Pancreas (tissue), 10 donors: ENCODE measurements around the gene UBTD2. TPM values are rescaled to one million over a fixed set of nuclear protein-coding genes. Genes with fewer than 3 reads are reported as not detected.

Experiments
- ATAC-seq, 4 donors: fragments of 200-7000 bp; cut with Tn5 transposase; one replicate each; pipeline versions ENCODE4 v1.8.0 to v1.9.1; 2020; ENCODE audit warnings: mild to moderate bottlenecking in 4 of 4, moderate library complexity in 4 of 4
- DNase-seq, 6 donors: peaks; one replicate each; pipeline ENCODE4 v3.0.0-alpha.2; 2020
- FAIRE-seq: peaks from 2 replicates; lab custom pipeline; 2012; peaks lifted over from hg19 to GRCh38; lab: Jason Lieb, UNC
- H3K27ac ChIP-seq, 4 donors: fragments of 200-600 bp; sonication (generic); 1 replicate in 3 of 4; 2 replicates in 1 of 4; pipeline versions ENCODE4 v1.5.0 to v1.8.0; 2020
- H3K27me3 ChIP-seq, 4 donors: fragments of 200-600 bp; one replicate each; pipeline ENCODE4 v1.8.0; 2021
- H3K36me3 ChIP-seq, 3 donors: fragments of 200-600 bp; sonication (generic) in 1 of 3; one replicate each; pipeline versions ENCODE4 v1.5.0 to v1.8.0; 2020 to 2021
- H3K4me1 ChIP-seq, 3 donors: fragments of 200-600 bp; one replicate each; pipeline ENCODE4 v1.8.0; 2021
- H3K4me3 ChIP-seq, 4 donors: fragments of 200-600 bp; sonication (generic) in 2 of 4; one replicate each; pipeline versions ENCODE4 v1.5.0 to v1.8.0; 2020 to 2021
- H3K9me3 ChIP-seq, 4 donors: fragments of 200-600 bp; one replicate each; pipeline ENCODE4 v1.8.0; 2021
- WGBS, 2 donors: extraction: QIAGEN DNeasy Blood & Tissue Kit; methylation state at CpG; one replicate each; pipeline ENCODE4 v1.1.7; 2013; 5-methylcytosine and 5-hydroxymethylcytosine counted together
- intact Hi-C, 3 donors: fragments of 100-400 bp; cut with DNase I; formaldehyde crosslinking; loops; one replicate each; pipeline versions ENCODE4 v1.11.1 to v1.14.2; 2022
- polyA plus RNA-seq, 2 donors: library from polyadenylated mRNA; stranded (reverse); fragments of 200-250 nt; gene quantifications; one replicate each; pipeline ENCODE4 v1.2.3, GENCODE V29; 2013
- total RNA-seq, 6 donors: library from RNA; stranded (reverse); fragmentation: NEBNext Ultra II Directional in 4 of 6; extraction: Animal tissue kit (Norgen Biotek cat#: 25700) in 4 of 6; gene quantifications; one replicate each; pipeline versions ENCODE4 v1.2.1 to v1.2.4, GENCODE V29; 2021 to 2023
- TF ChIP-seq, protein P1 (sequence below), 4 donors: fragments of 200-600 bp; sonication (generic) in 3 of 4; IDR thresholded peaks; one replicate each; pipeline versions ENCODE4 v1.5.0 to v1.8.0; 2021; ENCODE audit warnings: antibody characterized with exemption in 4 of 4
- donor health status: healthy with polysubstance abuse.
- donor health status: DM: no; HTN: no; CAD: no; lungs with moderate emphysema.
- donor health status: DM: no; HTN: no; CAD: no.
- donor health status: control.
- donor health status: control.
- donor health status: Bipolar disorder and iron deficiency.
- donor health status: DM: yes; HTN: yes; CAD: no.
- donor health status: DM: no; HTN: no; CAD: no.
- donor health status: DM: no; HTN: no; CAD: no.
- donor health status: DM: yes; HTN: yes; CAD: no.

UBTD2 gene
- total and polyA plus RNA-seq, 8 donors, result 4.5 to 12.9 (median 6.9) TPM

DNA sequence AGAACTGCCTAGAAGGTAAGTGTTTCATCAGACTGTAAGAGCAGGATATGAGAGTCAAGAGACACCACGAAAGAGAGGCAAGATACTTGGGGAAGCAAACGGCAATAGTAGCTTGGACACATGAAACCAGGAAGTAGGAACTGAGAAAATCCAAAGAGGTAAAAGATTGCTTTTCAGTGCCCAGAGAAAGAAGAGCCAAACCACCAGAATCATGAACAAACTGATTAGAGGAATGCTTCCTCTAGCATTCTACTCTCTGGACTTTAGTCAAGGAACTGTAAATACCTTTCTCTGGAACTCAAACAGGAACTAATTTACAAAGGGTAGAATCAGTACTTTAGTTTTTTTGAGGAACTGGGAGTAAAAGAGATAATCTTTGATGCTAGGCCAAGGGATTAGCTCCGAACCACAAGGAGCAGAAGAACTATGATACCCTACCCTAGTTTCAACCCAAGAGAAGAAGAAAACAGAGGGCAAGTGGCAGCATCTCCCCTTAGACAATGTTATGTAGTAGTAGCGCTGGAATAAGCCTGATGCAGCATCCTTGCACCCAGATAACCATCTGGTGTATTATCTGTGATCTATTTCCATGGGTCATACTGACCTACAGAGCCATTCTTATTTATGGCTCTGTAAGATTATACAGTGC, 48.3 kb downstream of the UBTD2 start:
- DNase-seq (no peak), FAIRE-seq (no peak), ATAC-seq (peak; percentile 58 to 78 (median 74))
- H3K4me1 ChIP-seq, result peaks cover 12 to 27% (median 14%) of the 10 kb centered on the region in 3 donors
- no peak overlapping the region for H3K4me3 ChIP-seq
- H3K27me3 ChIP-seq, result no peaks in the 10 kb centered on the region
- TF ChIP-seq, protein P1, sequence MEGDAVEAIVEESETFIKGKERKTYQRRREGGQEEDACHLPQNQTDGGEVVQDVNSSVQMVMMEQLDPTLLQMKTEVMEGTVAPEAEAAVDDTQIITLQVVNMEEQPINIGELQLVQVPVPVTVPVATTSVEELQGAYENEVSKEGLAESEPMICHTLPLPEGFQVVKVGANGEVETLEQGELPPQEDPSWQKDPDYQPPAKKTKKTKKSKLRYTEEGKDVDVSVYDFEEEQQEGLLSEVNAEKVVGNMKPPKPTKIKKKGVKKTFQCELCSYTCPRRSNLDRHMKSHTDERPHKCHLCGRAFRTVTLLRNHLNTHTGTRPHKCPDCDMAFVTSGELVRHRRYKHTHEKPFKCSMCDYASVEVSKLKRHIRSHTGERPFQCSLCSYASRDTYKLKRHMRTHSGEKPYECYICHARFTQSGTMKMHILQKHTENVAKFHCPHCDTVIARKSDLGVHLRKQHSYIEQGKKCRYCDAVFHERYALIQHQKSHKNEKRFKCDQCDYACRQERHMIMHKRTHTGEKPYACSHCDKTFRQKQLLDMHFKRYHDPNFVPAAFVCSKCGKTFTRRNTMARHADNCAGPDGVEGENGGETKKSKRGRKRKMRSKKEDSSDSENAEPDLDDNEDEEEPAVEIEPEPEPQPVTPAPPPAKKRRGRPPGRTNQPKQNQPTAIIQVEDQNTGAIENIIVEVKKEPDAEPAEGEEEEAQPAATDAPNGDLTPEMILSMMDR (IDR thresholded peaks at IDR 0.05), result no peak
- intact Hi-C loops, result no loop called here
- 45 to 52% methylated on average over 4 of the region's 4 CpGs for WGBS, 2 donors
- peak overlapping the region in 3 of 4 donors; percentile 35 to 59 (median 55) for H3K27ac ChIP-seq
- peaks cover 0 to 11% (median 0%) of the 10 kb centered on the region in 3 donors for H3K36me3 ChIP-seq
- H3K9me3 ChIP-seq, result no peaks in the 10 kb centered on the region

DNA sequence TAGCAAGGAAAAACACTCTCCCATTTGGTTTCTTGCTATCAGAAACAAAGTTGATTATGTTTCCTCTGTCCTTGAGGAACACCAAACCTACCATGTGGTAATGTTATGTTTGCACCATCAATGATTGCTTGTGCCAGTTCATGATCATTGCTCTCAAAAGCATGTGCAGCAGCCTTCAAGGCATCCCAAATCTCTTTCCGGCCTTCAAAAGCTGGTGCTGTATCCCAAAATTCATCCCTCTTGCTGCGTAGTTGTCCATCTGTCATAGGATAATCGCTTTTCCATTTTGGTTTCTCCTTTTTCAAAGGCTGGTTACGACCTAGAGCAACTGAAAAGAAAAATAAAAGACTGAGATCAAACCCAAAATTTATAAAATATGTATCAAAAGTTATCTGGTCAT, 49.5 kb downstream of the UBTD2 start:
- TF ChIP-seq, protein P1 (IDR thresholded peaks at IDR 0.05), result no peak
- no peak overlapping the region for H3K27ac ChIP-seq
- peaks cover 0 to 11% (median 0%) of the 10 kb centered on the region in 3 donors for H3K36me3 ChIP-seq
- peaks cover 12 to 27% (median 14%) of the 10 kb centered on the region in 3 donors for H3K4me1 ChIP-seq
- DNase-seq (no peak), FAIRE-seq (no peak), ATAC-seq (no peak)
- 95 to 97% methylated on average over 4 of the region's 4 CpGs for WGBS, 2 donors
- no peak overlapping the region for H3K4me3 ChIP-seq
- intact Hi-C loops, result no loop called here
- no peaks in the 10 kb centered on the region for H3K27me3 ChIP-seq
- H3K9me3 ChIP-seq, result no peaks in the 10 kb centered on the region

DNA sequence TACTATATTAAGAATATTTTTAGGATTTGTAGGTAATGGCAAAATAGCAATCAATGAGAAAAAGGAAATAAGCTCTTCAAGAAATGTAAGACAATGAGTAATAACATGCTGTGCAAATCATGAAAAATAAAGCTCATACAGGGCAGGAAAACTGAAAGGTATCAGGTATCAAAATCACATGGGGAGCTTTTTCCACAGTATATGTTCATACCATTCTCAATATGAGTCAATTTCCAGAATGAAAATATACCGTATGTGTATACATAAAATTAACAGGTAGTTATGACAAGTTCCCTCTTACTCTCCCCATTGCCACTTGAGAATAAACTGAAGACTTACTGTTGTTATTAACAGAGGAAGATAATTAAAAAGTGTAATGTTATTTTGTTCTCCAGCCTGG, 53.7 kb downstream of the UBTD2 start:
- peaks cover 0 to 11% (median 0%) of the 10 kb centered on the region in 3 donors for H3K36me3 ChIP-seq
- H3K4me3 ChIP-seq, result no peak overlapping the region
- H3K27ac ChIP-seq, result no peak overlapping the region
- no peaks in the 10 kb centered on the region for H3K27me3 ChIP-seq
- H3K4me1 ChIP-seq, result peaks cover 0 to 2% (median 0%) of the 10 kb centered on the region in 3 donors
- intact Hi-C loops, result no loop called here
- 93 to 98% methylated on average over 1 of the region's 1 CpG for WGBS, 2 donors
- H3K9me3 ChIP-seq, result no peaks in the 10 kb centered on the region
- FAIRE-seq, result no peak
- ATAC-seq, result no peak
- TF ChIP-seq, protein P1 (IDR thresholded peaks at IDR 0.05), result no peak
- DNase-seq, result no peak

DNA sequence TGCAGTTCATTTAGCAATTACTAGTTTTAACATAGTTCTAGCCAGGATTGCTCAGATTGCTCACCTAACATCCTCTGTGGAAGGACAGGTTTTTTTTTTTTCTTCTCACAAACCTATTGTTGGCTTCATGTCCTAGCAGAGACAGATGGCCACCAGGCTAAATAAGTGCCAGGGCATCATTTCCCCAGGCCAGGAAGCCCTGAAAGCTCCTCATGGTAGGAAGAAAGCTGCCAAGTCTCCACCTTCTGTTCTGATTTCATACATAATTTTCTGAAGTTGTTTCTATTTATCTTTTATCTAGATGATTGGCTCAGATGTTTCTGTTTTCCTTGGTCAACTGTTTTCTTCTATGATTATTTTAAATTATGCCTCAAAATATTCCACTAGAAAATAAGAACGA, 58.6 kb downstream of the UBTD2 start:
- no peak for ATAC-seq
- intact Hi-C loops, result no loop called here
- no peak for FAIRE-seq
- Histone ChIP-seq H3K4me3 (no peak overlapping the region), H3K36me3 (no peaks in the 10 kb centered on the region), H3K27me3 (no peaks in the 10 kb centered on the region), H3K27ac (no peak overlapping the region), H3K4me1 (no peaks in the 10 kb centered on the region), H3K9me3 (no peaks in the 10 kb centered on the region)
- no peak for DNase-seq
- WGBS, 2 donors, result 81 to 85% methylated on average over 1 of the region's 1 CpG
- TF ChIP-seq, protein P1 (IDR thresholded peaks at IDR 0.05), result no peak
